ENCODE measurements around the gene DLK1.

DNA sequence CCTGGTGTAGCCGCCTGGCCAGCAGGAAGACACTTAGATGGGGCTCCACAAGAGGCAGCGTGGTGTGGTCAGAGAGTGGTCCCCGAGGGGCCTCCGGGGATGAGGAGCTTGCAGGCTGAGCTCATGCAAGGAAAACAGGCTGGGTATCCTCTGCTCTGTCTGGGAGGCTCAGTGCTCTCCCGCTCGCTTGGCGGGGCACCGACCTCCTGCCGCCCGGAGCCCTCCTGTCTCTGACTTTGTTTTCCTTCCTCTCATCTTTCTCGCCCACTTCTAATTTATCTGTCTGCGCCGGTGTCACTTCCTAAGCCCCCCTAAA lies 31.3 kb upstream of the DLK1 start:
- TF ChIP-seq, protein P1, sequence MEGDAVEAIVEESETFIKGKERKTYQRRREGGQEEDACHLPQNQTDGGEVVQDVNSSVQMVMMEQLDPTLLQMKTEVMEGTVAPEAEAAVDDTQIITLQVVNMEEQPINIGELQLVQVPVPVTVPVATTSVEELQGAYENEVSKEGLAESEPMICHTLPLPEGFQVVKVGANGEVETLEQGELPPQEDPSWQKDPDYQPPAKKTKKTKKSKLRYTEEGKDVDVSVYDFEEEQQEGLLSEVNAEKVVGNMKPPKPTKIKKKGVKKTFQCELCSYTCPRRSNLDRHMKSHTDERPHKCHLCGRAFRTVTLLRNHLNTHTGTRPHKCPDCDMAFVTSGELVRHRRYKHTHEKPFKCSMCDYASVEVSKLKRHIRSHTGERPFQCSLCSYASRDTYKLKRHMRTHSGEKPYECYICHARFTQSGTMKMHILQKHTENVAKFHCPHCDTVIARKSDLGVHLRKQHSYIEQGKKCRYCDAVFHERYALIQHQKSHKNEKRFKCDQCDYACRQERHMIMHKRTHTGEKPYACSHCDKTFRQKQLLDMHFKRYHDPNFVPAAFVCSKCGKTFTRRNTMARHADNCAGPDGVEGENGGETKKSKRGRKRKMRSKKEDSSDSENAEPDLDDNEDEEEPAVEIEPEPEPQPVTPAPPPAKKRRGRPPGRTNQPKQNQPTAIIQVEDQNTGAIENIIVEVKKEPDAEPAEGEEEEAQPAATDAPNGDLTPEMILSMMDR (IDR thresholded peaks at IDR 0.05), result no peak
- TF ChIP-seq ZFX (IDR thresholded peaks at IDR 0.05; ENCODE audit: borderline replicate concordance), result no peak
